Measurements from ENCODE around the gene CACNA1C.

CACNA1C gene

DNA sequence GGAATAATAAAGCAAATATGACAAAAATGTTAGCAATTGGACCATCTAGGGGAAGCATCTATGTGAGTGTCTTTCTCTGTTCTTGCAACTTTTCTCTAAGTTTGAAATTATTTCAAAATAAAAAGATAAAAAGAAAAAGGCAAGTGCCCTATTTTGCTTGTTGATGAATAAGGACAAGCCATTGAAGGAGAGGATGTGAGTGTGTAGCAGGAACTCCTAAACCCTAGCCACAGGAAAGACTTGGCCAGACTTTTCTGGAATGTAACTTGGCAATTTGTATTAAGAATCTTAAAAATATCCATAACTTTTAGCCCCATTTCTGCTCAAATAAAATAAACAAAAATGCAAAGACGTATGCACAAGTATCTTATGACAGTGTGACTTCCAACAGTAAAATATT lies 279.4 kb downstream of the CACNA1C start:
- DNase-seq: peak; percentile 68

DNA sequence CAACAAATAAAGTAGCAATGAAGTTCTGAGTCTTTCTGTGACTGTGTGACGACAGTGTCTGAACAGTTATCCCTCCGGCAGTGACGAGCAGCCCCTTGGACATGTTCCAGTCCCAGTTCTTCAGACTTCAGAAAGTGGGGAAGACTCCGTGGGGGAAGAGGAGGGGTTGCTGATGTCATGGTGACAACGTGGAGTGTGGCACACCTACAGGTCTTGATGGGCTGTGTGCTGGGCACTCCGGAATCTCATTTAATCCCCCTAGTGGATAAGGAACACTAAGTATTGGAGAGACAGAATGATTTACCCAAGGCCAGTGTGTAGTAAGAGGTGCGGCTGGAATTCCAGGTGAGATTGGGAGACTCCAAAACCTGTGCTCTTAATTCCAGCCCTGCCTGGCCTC lies 280.2 kb downstream of the CACNA1C start:
- DNase-seq: peak; percentile 25

DNA sequence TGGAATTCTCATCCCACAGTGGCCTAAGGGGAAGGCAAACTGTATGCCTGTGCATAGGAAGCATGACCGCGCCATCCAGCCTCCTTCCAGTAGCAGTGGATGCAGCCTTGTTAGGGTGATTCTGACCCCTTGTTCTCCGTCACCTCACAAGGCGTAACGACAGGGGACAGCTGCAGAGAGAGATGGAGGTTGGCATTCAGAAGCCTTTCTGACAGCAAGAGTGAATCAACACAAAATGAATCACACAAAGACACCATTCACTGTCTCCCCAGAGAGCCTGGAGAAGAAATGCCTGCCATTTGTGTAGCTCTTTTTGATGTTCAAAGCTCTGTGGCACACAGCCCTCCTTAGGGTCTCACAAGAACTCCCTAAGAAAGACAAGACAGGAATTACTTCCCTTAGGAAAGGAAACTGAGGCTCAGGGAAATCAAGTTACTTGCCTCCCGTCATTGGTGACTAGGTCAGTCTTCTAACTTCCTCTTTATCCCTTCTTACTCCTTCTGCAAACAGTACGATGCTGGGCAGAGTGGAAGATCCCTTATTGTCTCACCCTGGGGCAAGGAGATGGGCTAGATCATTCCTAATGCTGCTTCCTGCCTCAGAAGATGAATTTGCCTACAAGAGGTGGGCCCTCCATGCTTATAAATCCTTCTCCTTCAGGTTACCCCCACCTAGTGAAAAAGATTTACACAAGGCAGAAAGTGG lies 280.9 kb downstream of the CACNA1C start:
- no peak for DNase-seq

DNA sequence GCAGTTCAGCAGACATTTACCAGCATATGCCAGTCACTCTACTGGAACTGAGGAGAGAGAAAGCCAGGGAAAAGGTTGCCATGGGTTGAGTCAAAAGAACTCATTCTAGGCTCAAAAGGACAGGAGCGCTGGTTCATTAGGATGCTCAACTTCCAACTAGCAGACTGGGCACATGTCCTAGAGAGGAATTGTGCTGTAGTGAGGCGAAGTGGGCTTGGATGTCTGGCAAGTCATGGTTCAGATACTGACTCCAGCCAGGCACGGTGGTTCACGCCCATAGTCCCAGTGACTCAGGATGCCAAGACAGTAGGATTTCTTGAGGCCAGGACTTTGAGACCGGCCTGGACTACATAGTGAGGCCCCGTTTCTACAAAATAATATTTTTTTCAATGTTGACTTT lies 281.5 kb downstream of the CACNA1C start:
- DNase-seq: no peak

DNA sequence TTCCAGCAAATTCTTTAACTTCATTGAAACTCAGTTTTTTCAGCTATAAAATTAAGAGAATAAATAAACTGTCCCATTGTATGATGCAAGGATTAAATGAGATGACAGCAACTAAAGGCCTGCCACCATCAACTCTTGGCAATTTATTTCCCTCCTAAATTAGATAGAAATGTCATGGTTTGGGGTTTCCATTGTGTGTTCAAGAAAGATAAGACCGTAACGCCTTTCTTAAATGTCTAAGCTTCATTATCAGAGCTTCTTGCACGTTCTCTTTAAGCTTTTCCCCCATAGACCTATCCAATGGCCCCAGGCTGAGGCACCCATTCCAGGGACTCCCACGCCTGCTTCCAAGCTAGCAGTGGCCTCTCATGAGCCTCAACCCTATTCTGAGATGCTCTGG lies 281.9 kb downstream of the CACNA1C start:
- DNase-seq: no peak

DNA sequence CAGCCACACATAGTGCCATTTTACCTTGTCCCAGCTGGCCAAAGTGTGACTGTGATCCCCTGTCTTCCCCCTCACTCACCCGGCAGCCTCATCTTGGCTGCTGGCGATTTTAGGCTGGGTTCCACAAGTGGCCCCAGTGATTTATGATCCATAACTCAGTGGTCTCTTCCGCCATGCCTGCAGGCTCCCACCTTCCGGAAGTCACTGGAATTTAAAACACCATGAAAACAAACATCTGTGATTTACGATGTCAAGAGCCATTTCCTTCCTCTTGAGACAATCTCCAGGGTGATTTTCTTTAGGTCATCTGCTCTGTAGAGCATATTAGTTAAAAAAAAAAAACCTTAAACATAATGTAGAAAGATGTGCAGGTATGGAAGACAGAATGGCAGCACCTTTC lies 282.3 kb downstream of the CACNA1C start:
- DNase-seq: peak; percentile 49

DNA sequence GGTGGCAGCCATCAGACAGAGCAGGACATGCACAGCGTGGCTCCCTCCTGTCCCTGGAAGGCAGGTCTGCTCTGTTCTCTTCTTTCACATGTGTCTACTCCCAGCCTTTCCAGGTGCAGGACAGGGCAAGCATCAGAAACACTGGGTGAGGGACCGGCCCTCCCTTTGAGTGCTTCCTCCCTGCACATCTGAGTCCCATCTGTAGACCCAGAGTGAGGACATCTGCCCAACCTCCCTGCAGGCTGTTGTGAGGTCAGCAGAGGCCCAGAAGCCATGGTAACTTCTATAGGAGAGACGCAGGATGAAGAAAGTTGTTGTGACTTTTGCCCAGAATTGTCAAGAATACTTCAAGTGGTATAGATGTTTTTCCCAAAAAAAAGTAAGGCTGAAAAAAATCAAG lies 282.7 kb downstream of the CACNA1C start:
- peak; percentile 68 for DNase-seq

DNA sequence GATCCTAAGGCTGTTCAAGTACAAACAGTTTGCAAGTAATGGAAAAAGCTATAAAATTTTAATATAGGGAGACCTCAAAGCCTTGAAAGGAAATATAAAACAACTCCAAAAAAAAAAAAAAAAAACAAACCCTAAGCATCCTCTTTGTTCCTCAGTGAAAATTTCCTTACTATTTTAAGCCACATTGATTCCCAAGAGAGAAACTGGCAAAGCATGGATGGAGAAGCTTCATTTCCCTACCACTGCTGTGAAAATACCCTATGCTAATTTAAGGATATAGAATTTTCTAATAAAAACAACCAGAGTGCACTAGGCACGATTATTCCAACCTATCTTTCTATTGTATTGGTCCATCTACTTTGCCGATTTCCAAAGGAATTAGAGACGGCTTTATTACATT lies 283.1 kb downstream of the CACNA1C start:
- DNase-seq: no peak

DNA sequence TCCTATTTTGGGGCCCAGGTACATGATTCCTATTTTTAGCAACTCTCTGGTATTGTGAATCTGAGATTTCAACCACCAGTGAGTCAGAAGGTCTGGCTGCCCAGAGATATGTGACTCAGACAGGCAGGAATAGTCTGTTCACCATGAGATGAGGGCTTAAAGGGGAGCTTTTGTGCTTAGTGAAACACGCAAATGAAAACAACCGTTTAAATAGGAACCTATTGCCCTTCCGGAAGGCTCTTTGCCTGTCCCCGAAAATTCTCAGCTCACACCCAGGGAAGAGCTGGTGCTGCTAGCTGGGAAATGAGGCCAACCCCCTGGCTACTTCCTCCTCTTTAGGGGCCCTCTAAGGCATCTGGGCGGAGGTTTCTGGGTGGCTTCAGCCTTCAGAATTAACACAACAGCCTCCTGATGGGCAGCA lies 283.6 kb downstream of the CACNA1C start:
- peak; percentile 97 for DNase-seq

DNA sequence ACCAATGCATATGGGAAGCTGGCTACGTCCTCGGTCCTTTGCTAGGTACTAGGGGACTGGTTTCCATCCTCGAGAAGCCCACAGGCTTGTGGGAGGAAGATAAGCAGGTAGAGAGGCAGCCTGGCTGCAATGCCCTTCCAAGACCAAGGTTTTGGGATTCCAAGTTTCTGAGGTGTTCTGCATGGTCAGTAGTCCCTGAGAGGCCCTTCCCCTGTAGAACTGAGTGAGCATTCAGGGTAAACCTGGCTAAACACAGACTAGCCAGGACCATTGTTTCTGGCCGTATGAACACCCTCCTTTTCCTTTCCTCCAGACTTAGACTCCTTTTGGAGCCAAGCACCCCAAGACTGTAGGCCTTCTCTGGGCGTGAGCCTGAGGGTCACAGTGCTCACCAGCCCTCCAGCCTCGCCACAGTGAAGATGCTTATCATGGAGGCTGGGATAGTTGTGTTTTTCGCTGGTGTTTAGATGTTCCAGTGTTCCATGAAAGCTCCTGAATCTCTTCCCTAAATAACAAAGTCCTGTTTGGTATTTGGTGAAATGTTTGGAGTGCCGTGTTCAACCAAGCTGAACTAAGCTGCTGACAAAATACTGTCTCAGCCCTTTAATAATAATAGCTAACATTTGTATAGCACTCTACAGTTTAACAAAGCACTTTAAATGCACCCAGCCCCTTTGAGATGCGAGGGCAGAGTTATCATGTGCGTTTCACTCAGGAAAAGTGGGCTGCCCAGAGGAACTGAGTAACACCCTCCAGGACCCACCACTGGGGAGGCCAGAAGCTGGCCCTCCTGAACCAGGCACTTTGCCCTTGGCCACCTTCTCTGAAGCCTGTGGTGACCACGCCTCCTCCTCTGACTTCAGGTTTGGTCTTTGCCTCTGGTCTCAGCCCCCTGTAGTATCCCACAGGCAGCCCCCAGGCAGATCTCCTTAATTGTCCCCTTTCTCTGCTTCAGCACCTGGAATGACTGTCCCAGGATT lies 284.5 kb downstream of the CACNA1C start:
- DNase-seq: no peak

DNA sequence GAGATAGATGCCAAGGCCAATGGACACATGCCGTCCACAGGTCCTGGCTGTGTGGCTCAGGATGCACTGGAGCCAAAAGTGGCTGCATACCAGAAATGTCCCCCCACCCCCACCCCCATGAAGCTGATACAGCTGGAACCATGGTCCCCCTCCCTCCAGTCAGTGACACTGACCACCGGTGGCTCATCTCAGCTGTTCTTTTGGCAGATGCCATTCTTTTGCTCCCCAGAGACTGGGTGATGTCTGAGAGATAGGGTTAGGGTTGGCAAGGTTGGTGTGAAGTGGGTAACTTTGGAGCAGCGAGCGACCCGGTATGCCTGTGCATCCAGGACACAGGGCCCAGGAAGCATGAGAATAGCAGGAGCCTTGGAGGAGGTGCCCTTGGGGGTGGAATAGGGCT lies 285.6 kb downstream of the CACNA1C start:
- no peak for DNase-seq

DNA sequence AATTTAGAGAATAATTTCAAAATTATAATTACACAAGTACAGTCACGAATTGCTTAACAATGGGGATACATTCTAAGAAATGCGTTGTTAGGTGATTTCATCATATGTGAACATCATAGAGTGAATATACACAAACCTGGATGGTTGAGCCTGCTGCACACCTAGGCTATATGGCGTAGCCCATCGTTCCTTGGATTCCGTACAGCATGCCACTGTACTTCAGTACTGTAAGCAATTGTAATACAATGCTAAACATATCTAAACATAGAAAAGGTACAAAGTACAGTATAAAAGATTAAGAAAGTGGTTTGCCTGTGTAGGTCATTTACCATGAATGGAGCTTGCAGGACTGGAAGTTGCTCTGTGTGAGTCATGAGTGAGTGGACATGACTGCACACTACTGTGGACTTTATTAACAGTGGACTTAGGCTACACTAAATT lies 286.2 kb downstream of the CACNA1C start:
- DNase-seq: peak; percentile 76

DNA sequence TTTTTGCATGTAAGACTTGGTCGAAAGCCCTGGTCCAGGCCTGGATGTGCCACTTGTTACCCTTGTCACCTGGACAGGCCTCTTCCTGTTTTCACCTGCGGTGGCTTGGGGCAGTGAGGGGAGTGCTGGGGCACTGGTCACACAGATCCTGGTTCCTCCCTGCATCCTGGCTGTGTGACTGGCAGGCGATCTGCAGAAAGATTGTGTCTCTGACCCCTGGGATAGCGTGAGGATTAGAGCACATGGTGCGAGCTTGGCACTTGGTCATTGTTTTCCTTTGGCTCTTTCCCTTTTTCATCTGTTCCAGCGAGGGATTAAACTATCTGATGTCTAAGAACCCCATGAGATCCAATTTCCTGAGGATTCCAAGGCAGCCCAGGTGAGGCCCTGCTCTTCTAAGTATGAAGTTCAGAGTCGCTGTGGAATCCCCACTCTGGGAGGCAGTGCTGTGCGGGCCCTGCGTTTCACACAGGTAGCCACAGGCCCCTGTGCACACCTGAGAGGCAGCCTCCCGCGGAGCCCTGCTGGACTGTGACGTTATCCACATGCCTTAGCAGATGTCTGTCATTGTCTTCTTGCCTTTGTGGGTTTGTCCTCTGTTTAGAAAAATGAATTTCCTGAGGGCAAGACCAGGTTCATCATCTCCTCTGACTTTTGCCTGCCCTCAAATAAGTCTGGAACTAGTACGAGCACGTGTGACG lies 288.4 kb downstream of the CACNA1C start:
- no peak for DNase-seq

DNA sequence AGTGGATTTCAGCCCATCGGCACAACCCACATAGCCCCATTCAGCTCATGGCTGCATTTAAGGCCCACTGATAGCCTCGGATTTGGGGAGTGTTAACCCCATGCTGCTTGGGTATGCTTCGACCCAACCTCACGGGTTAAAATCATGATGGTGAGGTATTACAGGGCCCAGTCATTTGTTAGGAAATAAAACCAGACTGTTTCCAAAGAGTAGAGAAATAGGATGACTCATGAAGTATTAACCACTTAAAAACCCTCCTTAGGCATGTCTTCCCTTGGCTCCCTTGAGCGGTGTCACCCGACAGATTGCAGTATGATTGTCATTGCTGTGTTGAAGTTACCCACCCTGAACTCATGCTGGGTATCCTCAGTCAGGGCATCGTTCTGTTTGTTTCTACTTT lies 289.1 kb downstream of the CACNA1C start:
- peak; percentile 81 for DNase-seq

DNA sequence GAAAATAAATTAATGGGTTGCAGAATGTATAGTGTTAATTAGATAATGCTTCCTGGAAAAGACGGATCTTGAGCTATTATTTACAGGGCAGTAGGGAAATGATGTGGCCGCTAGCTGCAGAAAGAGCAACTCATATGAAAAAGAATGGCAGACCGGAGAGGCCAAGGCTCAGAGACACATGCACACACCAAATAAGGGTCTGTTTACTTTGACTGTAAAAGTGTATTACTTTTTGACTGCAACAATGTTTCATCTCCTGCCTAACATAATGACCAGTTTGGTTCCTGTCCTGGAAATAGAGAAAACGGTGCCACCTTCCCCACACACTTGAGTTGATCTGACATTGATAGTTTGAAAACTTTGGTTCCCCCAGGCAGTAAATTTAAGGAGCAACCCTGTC lies 290.9 kb downstream of the CACNA1C start:
- no peak for DNase-seq

DNA sequence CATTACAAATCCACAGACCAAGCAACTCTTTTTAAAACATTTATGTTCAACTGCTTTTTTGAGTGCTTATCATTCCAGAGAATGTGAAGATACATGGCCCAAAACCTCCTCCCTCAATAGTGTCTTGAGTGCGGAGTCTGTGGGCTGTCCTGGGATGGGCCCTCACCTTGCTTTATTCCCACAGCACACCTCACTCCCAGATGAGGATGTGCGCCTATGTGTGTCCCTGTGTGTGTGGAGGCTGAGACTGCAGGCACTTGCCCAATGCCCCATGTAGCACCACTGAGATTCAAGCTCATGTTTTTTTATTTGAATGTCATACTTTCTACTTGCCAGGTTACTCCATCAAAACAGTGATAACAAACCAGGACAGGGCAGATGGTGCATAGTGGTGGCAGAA lies 291.7 kb downstream of the CACNA1C start:
- DNase-seq: no peak

DNA sequence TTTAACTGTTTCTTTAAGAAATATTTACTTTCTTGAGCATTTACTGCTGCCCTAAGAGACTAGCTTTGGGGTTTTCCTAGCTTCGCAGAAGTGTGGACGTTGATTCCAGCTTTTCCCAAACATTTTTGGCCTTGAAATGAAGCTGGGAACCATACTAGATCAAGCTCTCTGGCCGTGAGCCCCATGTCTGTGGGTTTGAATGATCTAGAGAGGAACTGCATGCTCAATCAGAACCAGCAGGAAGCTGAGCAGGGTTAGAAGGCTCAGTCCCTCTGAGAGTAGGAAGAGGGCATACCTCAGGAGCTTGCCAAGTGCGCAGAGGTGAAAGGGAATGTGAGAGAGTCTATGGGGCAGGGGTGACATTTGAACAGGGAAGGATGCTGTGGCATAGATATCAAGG lies 292.1 kb downstream of the CACNA1C start:
- DNase-seq: peak; percentile 49

DNA sequence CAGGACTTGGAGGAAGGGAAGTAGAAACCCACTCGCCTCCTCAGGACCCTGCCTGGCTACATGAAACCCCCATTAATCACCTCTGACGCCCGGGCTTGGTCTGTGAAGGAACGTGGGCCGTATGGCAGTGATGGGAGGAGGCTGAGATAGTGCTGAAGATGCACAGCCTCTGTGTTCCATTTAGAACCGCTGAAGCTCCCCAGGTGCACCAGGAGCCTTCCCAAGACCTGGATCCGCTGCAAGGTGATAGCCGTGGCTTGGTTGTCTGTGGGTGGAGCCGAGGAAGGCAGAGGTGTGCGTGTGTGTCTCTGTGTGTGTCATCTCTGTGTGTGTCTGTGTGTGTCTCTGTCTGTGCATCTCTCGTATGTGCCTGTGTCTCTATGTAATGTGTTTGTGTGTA lies 293.1 kb downstream of the CACNA1C start:
- no peak for DNase-seq

DNA sequence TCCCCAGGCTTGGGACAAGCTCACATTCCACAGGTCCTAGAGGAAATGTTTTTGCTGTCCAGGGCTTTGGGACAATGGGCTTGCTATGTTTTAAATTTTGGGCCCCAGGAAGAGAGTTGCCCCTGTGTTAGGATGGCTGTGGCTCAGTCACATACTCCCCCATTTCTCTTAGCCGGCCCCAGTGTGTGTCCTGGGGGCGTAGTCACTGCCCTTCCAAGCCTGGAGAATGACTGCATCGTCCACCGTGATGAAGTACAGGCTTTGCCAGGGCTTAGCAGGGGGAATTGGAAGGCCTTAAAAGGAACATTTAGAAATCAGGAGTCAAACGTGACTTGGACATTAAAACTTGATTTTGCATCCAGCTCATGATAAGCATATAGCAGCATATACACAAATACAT lies 293.6 kb downstream of the CACNA1C start:
- no peak for DNase-seq

DNA sequence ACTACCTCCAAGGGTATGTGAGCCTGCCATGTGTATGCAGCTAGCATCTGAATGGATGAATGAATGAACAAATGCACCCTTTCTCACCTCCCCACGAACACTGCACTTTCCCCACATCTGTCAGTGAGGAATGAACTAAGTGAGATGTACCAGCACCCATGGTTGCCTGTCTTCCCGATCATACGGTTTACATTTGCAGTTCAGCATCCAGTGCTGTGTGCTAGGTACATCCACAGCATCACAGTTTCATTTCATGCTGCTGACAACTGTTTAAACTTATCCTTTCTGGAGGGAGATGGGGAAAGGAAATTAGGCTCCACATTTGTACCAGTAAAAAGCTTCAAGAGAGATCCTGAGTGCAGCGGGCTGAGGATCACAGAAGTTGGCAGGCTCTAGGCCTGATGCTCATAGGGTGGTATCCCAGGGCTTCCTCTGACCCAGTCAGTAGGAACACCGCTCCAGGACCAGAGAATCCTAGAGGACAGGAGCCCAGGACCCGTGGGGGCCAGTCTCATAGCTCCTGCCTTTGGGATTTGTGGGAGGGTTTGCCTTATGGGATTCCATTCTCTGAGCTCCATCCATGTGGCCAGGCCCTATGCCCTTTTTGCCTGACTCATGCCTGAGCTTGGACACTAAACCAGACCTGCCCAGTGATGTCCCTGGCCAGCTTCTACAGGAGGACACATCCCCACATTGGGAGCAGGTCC lies 294.5 kb downstream of the CACNA1C start:
- DNase-seq: no peak

DNA sequence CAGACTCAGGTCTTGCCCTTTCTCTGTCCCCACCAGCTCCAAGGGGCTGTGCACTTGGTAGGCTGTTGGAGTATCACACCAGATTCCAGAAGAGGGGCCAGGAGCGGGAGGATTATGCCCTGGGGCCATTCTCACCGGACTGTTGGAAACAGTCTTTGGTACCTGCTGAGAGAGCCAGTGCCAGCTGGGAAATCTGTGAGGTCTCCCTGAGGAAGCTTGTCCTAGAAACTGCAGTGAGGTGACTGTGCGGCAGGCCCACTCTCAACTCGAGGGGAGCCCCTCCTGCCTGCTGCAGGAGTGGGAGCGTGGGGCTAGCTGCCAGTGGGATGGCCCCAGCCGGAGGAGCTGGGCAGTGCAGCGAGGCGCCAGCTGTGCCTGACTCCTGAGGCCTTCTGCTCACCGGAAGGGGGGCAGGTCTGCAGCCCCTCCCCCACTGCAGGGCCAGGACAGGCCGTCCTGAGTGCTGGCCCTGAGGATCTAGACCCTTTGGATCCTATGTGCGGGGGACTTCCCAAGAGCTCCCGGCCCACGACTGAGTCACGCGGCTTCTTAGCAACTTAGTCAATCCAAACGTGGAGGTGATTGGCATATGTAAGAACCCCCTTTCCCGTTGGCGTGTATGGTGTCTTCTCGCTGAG lies 295.2 kb downstream of the CACNA1C start:
- DNase-seq: no peak

DNA sequence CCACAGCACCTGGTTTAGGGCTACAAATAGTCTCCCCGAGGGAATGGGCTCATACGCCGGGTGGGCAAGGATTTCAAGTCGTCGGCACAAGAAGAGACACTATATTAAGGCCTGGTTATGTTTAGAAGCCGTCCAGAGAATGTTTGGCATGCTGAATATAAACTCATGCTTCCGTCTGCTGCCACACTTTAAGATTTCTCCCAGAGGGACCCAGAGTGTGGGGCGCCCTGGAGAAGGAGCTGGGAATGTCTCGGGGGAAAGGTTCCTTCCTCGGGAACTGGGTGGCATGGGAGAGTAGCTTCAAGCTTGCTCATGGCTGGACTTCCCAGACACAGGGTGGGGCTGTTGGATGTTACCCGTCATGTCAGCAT lies 295.7 kb downstream of the CACNA1C start:
- DNase-seq: no peak
